ENCODE measurements around the gene PARVB.
A peak's percentile ranks its signal among the peaks of the same experiment; 100 is the strongest.

PARVB gene

DNA sequence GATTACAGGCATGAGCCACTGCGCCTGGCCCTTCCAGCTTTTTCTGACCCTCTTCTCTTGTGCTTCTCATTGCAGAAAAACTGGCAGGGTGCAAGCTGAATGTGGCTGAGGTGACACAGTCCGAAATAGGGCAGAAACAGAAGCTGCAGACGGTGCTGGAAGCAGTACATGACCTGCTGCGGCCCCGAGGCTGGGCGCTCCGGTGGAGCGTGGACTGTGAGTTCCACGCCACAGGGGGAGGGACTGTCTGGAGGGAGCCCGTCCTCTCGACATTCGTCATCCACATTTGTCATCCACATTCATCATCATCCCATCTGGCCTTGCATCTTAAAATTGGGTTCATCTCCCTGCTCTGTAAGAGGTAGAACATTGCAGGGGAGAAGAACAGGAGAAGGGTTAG is 107.3 kb downstream of the PARVB start:
- H3K4me3 ChIP-seq (ENCODE audit: low read length in 2 of 2), result no peak overlapping the region
- no peak overlapping the region for H3K27ac ChIP-seq (ENCODE audit: low read depth in 2 of 2, low read length in 2 of 2)
- no peak overlapping the region for H3K9ac ChIP-seq (ENCODE audit: low read depth in 1 of 2, low read length in 2 of 2)
- H3K27me3 ChIP-seq (ENCODE audit: control insufficient read depth in 2 of 2, insufficient read depth in 2 of 2, low read length in 2 of 2), result no peaks in the 10 kb centered on the region
- H3K36me3 ChIP-seq (ENCODE audit: control insufficient read depth in 2 of 2, insufficient read depth in 2 of 2, low read length in 2 of 2), result peaks cover 0 to 7% of the 10 kb centered on the region in 2 donors
- no peaks in the 10 kb centered on the region for H3K9me3 ChIP-seq (ENCODE audit: control insufficient read depth in 2 of 2, low read length in 2 of 2)
- H3K4me1 ChIP-seq (ENCODE audit: control insufficient read depth in 2 of 2, insufficient read depth in 2 of 2, low read length in 2 of 2), result no peaks in the 10 kb centered on the region

DNA sequence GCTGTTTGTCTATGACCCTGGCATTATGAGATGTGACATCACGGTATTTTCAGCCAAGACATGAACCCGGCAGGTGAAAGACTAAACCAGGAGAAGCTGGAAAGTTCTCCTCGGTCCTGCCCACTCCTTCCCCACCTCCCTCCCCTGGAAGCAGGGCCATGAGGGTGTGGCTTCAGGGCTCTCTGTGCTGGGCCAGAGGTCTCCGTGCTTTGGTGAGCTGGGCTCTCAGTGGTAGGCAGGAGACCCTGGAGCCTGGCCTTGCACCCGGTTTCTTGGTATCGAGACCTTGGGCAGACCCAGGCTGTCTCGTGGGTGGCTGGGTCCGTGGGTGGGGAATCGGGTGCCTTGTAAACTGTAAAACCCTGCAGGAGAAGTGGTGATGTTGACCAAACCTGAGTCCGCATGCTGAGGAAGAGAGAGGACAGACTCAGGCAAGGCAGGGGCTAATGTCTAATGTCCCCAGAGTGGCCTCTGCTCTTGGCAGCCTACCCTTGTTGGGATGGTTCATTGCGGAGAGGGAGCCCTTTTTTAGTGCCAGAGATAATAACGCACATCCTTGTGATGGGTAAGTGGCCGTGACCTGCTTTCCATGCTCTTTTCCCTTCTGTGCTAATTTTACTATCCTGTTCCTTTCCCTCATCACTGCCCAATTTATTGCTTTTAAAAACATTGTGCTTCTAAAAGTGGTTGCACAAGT is 108.0 kb downstream of the PARVB start:
- no peaks in the 10 kb centered on the region for H3K9me3 ChIP-seq (ENCODE audit: control insufficient read depth in 2 of 2, low read length in 2 of 2)
- peaks cover 0 to 7% of the 10 kb centered on the region in 2 donors for H3K36me3 ChIP-seq (ENCODE audit: control insufficient read depth in 2 of 2, insufficient read depth in 2 of 2, low read length in 2 of 2)
- no peak overlapping the region for H3K4me3 ChIP-seq (ENCODE audit: low read length in 2 of 2)

DNA sequence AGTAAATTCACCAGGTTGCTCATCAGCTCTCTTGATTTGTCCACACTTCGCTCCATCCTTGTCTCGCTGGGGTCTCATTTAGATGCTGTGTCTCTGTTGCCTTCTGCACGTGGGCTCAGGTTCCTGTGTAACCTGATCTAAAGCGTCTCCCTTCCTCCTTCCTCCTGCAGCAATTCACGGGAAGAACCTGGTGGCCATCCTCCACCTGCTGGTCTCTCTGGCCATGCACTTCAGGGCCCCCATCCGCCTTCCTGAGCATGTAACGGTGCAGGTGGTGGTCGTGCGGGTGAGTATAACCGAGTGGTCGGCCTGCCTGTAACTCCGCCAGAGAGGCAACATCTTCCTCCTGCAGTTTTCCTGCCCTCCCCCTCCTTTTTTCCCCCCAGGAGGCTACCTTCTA is 108.6 kb downstream of the PARVB start:
- peaks cover 0 to 12% of the 10 kb centered on the region in 2 donors for H3K36me3 ChIP-seq (ENCODE audit: control insufficient read depth in 2 of 2, insufficient read depth in 2 of 2, low read length in 2 of 2)
- no peaks in the 10 kb centered on the region for H3K27me3 ChIP-seq (ENCODE audit: control insufficient read depth in 2 of 2, insufficient read depth in 2 of 2, low read length in 2 of 2)
- H3K9ac ChIP-seq (ENCODE audit: low read depth in 1 of 2, low read length in 2 of 2), result no peak overlapping the region
- peaks cover 0 to 4% of the 10 kb centered on the region in 2 donors for H3K9me3 ChIP-seq (ENCODE audit: control insufficient read depth in 2 of 2, low read length in 2 of 2)
- H3K4me1 ChIP-seq (ENCODE audit: control insufficient read depth in 2 of 2, insufficient read depth in 2 of 2, low read length in 2 of 2), result no peaks in the 10 kb centered on the region
- H3K27ac ChIP-seq (ENCODE audit: low read depth in 2 of 2, low read length in 2 of 2), result no peak overlapping the region
- no peak overlapping the region for H3K4me3 ChIP-seq (ENCODE audit: low read length in 2 of 2)

More for the DNA sequence above, 108.0 kb downstream of the PARVB start:
- no peak overlapping the region for H3K9ac ChIP-seq (ENCODE audit: low read depth in 1 of 2, low read length in 2 of 2)
- H3K27me3 ChIP-seq (ENCODE audit: control insufficient read depth in 2 of 2, insufficient read depth in 2 of 2, low read length in 2 of 2), result no peaks in the 10 kb centered on the region
- H3K4me1 ChIP-seq (ENCODE audit: control insufficient read depth in 2 of 2, insufficient read depth in 2 of 2, low read length in 2 of 2), result no peaks in the 10 kb centered on the region
- H3K27ac ChIP-seq (ENCODE audit: low read depth in 2 of 2, low read length in 2 of 2), result no peak overlapping the region

DNA sequence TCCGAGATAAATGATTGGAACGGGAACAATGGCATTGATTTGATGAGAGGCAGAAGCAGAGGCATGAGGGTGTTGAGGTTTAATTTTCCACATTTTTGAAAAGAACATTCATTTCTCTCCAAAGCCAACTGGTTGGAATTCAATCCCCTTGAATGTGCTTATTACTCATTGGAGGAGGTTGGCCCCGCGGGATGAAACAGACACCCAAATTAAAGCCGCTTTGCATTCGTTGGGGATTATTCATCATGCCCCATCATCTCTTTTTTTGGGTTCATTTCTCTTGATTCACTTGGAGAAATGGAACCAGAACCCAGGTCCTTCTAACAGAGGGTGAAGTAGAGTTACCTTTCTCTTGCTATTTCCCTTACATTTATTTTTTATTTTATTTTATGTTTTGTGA is 109.1 kb downstream of the PARVB start:
- no peaks in the 10 kb centered on the region for H3K27me3 ChIP-seq (ENCODE audit: control insufficient read depth in 2 of 2, insufficient read depth in 2 of 2, low read length in 2 of 2)
- peaks cover 0 to 16% of the 10 kb centered on the region in 2 donors for H3K36me3 ChIP-seq (ENCODE audit: control insufficient read depth in 2 of 2, insufficient read depth in 2 of 2, low read length in 2 of 2)
- H3K27ac ChIP-seq (ENCODE audit: low read depth in 2 of 2, low read length in 2 of 2), result no peak overlapping the region
- no peak overlapping the region for H3K9ac ChIP-seq (ENCODE audit: low read depth in 1 of 2, low read length in 2 of 2)
- no peak overlapping the region for H3K4me3 ChIP-seq (ENCODE audit: low read length in 2 of 2)
- H3K4me1 ChIP-seq (ENCODE audit: control insufficient read depth in 2 of 2, insufficient read depth in 2 of 2, low read length in 2 of 2), result no peaks in the 10 kb centered on the region
- H3K9me3 ChIP-seq (ENCODE audit: control insufficient read depth in 2 of 2, low read length in 2 of 2), result peaks cover 0 to 5% of the 10 kb centered on the region in 2 donors

DNA sequence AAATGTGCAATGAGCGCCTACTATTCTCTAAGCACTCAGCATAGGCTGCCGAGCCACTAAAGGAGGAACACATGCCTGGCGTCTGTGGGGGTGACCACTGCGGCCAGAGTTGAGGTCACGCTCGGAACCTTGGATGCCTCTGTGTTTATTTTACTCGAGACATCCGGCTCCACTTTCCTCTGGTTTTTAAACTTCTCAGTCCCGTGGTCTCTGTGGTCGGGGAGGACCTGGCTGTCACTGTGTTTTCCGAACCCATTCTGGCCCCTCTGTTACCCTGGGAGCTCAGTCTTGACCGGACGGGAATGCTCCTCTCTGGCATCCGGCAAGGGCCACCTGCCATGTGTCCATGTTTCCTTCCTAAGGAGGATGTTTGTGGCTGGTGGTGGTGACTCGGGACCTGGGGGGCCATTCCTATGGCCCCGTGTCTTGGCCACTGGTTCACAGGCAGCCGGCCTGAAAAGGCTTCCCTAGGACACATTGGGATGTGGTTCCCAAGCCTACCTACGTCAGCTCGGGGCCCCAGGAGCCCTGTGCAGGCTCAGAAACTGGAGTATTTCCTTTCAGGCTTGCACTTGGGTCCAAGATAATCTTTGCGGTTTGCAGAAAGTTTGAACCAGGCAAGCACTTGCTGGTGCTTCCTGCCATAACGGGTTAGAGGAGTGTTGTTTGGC is 109.9 kb downstream of the PARVB start:
- H3K36me3 ChIP-seq (ENCODE audit: control insufficient read depth in 2 of 2, insufficient read depth in 2 of 2, low read length in 2 of 2), result peaks cover 0 to 16% of the 10 kb centered on the region in 2 donors
- no peak overlapping the region for H3K27ac ChIP-seq (ENCODE audit: low read depth in 2 of 2, low read length in 2 of 2)
- no peak overlapping the region for H3K9ac ChIP-seq (ENCODE audit: low read depth in 1 of 2, low read length in 2 of 2)

DNA sequence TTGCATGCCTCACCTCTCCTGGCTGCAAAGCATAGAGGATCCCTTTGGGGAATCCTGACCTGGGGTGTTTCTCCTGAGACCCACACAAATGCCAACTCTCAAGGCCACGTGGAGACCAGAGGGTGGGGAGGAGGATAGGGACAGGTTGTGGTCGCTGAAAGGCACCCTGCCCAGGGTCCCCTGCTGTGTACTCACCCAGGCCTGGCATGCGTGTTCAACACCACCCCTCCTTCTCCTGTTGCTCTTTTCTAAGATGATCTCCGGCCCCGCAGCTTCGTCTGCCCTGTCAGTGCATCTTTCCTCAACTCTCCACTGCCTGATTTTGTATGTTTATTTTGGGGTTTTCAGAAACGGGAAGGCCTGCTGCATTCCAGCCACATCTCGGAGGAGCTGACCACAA is 112.0 kb downstream of the PARVB start:
- Histone ChIP-seq H3K36me3 (ENCODE audit: control insufficient read depth in 2 of 2, insufficient read depth in 2 of 2, low read length in 2 of 2) (peaks cover 0 to 16% of the 10 kb centered on the region in 2 donors), H3K4me3 (ENCODE audit: low read length in 2 of 2) (no peak overlapping the region), H3K27me3 (ENCODE audit: control insufficient read depth in 2 of 2, insufficient read depth in 2 of 2, low read length in 2 of 2) (no peaks in the 10 kb centered on the region), H3K4me1 (ENCODE audit: control insufficient read depth in 2 of 2, insufficient read depth in 2 of 2, low read length in 2 of 2) (no peaks in the 10 kb centered on the region), H3K27ac (ENCODE audit: low read depth in 2 of 2, low read length in 2 of 2) (no peak overlapping the region), H3K9ac (ENCODE audit: low read depth in 1 of 2, low read length in 2 of 2) (no peak overlapping the region), H3K9me3 (ENCODE audit: control insufficient read depth in 2 of 2, low read length in 2 of 2) (peaks cover 0 to 5% of the 10 kb centered on the region in 2 donors)

More for the DNA sequence above, 109.9 kb downstream of the PARVB start:
- peaks cover 0 to 5% of the 10 kb centered on the region in 2 donors for H3K9me3 ChIP-seq (ENCODE audit: control insufficient read depth in 2 of 2, low read length in 2 of 2)
- H3K4me1 ChIP-seq (ENCODE audit: control insufficient read depth in 2 of 2, insufficient read depth in 2 of 2, low read length in 2 of 2), result no peaks in the 10 kb centered on the region
- no peak overlapping the region for H3K4me3 ChIP-seq (ENCODE audit: low read length in 2 of 2)
- no peaks in the 10 kb centered on the region for H3K27me3 ChIP-seq (ENCODE audit: control insufficient read depth in 2 of 2, insufficient read depth in 2 of 2, low read length in 2 of 2)

DNA sequence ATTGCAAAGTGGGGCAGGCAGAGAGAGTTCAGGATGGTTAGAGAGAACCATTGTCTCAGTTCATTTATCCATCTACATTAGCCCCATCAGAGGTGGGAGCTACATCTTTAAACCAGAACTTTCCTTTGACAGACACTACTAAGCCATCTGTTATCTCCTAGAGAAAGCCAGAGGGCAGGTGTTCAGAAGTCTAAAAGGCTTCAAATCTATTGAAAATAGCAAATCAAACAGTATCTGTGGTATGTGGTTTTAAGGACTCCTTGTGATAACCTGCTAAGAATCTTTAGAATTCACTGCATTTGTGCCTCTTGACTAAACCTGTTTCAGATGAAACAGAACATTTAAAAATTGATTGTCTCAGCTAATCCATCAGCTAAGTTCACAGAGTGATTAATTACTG is 112.7 kb downstream of the PARVB start:
- Histone ChIP-seq H3K27ac (ENCODE audit: low read depth in 2 of 2, low read length in 2 of 2) (no peak overlapping the region), H3K36me3 (ENCODE audit: control insufficient read depth in 2 of 2, insufficient read depth in 2 of 2, low read length in 2 of 2) (peaks cover 0 to 16% of the 10 kb centered on the region in 2 donors), H3K27me3 (ENCODE audit: control insufficient read depth in 2 of 2, insufficient read depth in 2 of 2, low read length in 2 of 2) (no peaks in the 10 kb centered on the region), H3K4me3 (ENCODE audit: low read length in 2 of 2) (no peak overlapping the region), H3K4me1 (ENCODE audit: control insufficient read depth in 2 of 2, insufficient read depth in 2 of 2, low read length in 2 of 2) (no peaks in the 10 kb centered on the region), H3K9ac (ENCODE audit: low read depth in 1 of 2, low read length in 2 of 2) (no peak overlapping the region), H3K9me3 (ENCODE audit: control insufficient read depth in 2 of 2, low read length in 2 of 2) (peaks cover 0 to 5% of the 10 kb centered on the region in 2 donors)

DNA sequence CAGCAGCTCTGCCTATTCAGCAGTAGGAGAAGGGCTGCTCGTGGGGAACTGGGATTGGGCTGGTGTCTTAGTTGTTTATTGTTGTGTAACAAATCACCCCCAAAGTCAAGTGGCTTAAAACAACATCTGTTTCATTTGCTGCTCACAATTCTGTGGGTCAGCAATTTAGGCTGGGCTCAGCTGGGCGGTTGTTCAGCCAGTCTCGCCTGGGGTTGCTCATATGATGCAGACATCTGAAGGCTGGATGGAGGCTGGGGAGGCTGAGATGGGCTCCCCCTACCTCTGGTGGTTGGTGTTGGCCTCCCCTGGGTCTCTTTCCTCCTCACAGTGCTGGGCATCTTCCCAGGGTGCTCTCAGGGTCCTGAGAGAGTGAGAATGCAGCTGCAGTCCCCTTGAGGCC is 113.3 kb downstream of the PARVB start:
- H3K4me1 ChIP-seq (ENCODE audit: control insufficient read depth in 2 of 2, insufficient read depth in 2 of 2, low read length in 2 of 2), result no peaks in the 10 kb centered on the region
- no peak overlapping the region for H3K9ac ChIP-seq (ENCODE audit: low read depth in 1 of 2, low read length in 2 of 2)
- H3K4me3 ChIP-seq (ENCODE audit: low read length in 2 of 2), result no peak overlapping the region
- H3K27ac ChIP-seq (ENCODE audit: low read depth in 2 of 2, low read length in 2 of 2), result no peak overlapping the region
- no peaks in the 10 kb centered on the region for H3K27me3 ChIP-seq (ENCODE audit: control insufficient read depth in 2 of 2, insufficient read depth in 2 of 2, low read length in 2 of 2)
- peaks cover 0 to 5% of the 10 kb centered on the region in 2 donors for H3K9me3 ChIP-seq (ENCODE audit: control insufficient read depth in 2 of 2, low read length in 2 of 2)
- peaks cover 0 to 14% of the 10 kb centered on the region in 2 donors for H3K36me3 ChIP-seq (ENCODE audit: control insufficient read depth in 2 of 2, insufficient read depth in 2 of 2, low read length in 2 of 2)

DNA sequence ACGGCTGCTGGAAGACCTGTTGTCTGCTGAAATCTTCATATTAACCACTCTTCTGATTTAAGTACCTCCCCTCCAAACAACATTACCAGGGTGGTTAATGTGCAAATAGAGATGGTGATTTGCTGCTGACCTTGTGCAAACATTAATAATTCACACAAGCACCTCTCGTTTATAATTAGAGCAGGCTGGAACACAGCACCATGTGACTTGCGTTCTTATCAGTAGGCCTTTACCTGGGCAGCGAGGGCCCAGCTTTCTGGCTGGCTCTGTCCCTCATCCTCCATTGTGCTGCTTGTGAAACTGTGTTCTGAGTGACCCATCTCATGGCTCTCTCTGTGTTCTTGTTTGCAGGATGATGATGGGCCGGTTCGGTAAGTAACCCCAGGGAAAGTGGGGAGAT is 115.7 kb downstream of the PARVB start:
- H3K36me3 ChIP-seq (ENCODE audit: control insufficient read depth in 2 of 2, insufficient read depth in 2 of 2, low read length in 2 of 2), result peaks cover 0 to 9% of the 10 kb centered on the region in 2 donors
- H3K9me3 ChIP-seq (ENCODE audit: control insufficient read depth in 2 of 2, low read length in 2 of 2), result peaks cover 0 to 5% of the 10 kb centered on the region in 2 donors
- no peak overlapping the region for H3K27ac ChIP-seq (ENCODE audit: low read depth in 2 of 2, low read length in 2 of 2)
- H3K4me1 ChIP-seq (ENCODE audit: control insufficient read depth in 2 of 2, insufficient read depth in 2 of 2, low read length in 2 of 2), result no peaks in the 10 kb centered on the region
- no peak overlapping the region for H3K9ac ChIP-seq (ENCODE audit: low read depth in 1 of 2, low read length in 2 of 2)
- no peaks in the 10 kb centered on the region for H3K27me3 ChIP-seq (ENCODE audit: control insufficient read depth in 2 of 2, insufficient read depth in 2 of 2, low read length in 2 of 2)
- no peak overlapping the region for H3K4me3 ChIP-seq (ENCODE audit: low read length in 2 of 2)

DNA sequence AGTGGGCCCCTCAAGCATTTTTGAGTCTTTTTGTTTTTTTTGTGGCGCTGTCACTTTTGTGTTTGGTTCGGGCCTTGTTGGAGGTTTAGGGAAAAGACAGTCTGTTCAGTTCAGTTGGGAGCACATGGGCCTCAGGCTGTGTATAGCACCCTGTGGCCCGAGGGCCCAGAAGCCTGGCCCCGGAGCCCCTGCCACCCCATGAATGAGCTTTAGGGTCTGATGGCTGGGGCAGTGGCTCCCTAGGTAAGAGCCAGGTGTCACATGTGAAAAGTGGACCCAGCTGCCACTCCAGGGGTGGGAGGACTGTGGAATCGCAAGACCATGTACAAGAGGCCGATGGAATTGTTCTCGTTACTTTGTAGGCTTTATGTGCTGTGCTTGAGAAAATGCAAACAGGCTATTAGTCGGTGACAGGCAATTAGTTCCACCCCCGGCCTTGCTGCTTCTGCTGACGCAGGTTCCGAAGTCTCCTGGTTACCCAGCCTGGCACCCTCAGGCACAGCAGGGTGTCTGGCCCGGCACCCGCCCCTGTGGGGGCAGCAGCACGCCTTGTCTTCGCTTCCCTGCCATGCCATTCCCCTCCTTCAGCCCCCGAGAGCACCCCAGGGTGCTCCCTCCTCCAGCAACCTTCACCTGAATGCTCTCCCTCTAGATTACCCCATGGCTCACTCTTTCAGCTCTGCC is 118.5 kb downstream of the PARVB start:
- Histone ChIP-seq H3K9ac (ENCODE audit: low read depth in 1 of 2, low read length in 2 of 2) (no peak overlapping the region), H3K27ac (ENCODE audit: low read depth in 2 of 2, low read length in 2 of 2) (peak overlapping the region in 1 of 2 donors; percentile 23), H3K4me1 (ENCODE audit: control insufficient read depth in 2 of 2, insufficient read depth in 2 of 2, low read length in 2 of 2) (no peaks in the 10 kb centered on the region), H3K9me3 (ENCODE audit: control insufficient read depth in 2 of 2, low read length in 2 of 2) (peaks cover 0 to 3% of the 10 kb centered on the region in 2 donors), H3K36me3 (ENCODE audit: control insufficient read depth in 2 of 2, insufficient read depth in 2 of 2, low read length in 2 of 2) (peaks cover 0 to 6% of the 10 kb centered on the region in 2 donors), H3K27me3 (ENCODE audit: control insufficient read depth in 2 of 2, insufficient read depth in 2 of 2, low read length in 2 of 2) (no peaks in the 10 kb centered on the region), H3K4me3 (ENCODE audit: low read length in 2 of 2) (no peak overlapping the region)

All from mucosa of rectum (tissue), 2 donors.